Peyer's patch (tissue), 4 donors: ENCODE results near the gene RTN4RL1.

Experiments used
- CTCF ChIP-seq, 6 experiments: fragments of 450-650 bp in 4 of 6; fragments of 200-600 bp in 2 of 6; sonication (generic) in 1 of 6; IDR thresholded peaks; one replicate each; pipeline ENCODE4 v1.5.1; 2017 to 2019; ENCODE audit warnings: antibody characterized with exemption in 6 of 6, mild to moderate bottlenecking in 3 of 6, moderate library complexity in 1 of 6
- POLR2A ChIP-seq, 2 donors: fragments of 450-650 bp; IDR thresholded peaks; one replicate each; pipeline ENCODE4 v1.5.1; 2017; ENCODE audit warnings: antibody characterized with exemption in 2 of 2, mild to moderate bottlenecking in 2 of 2, moderate library complexity in 2 of 2

- TF ChIP-seq CTCF (IDR thresholded peaks at IDR 0.05) (no peak), POLR2A (IDR thresholded peaks at IDR 0.05) (no peak)
These were observed 39.0 kb upstream of the RTN4RL1 start for GRCh38 chr17:2064147-2064489.
